Measurements from ENCODE around the gene SLC35F6. TPM values are rescaled to one million over a fixed set of nuclear protein-coding genes. Genes with fewer than 3 reads are reported as not detected.
"Not testable (repeated sequence)": the region's sequence is repeated elsewhere in the genome, so short reads cannot be mapped to it uniquely, and the experiment has no call there.

SLC35F6 gene
- total RNA-seq, 3 donors from 2014 or later = 32.8 to 57.3 (median 55.1) TPM

- Histone ChIP-seq H3K36me3 (no peaks in the 10 kb centered on the region), H3K27ac (peak overlapping the region; percentile 84 to 94), H3K4me3 (no peak overlapping the region), H3K27me3 (no peaks in the 10 kb centered on the region), H3K9me3 (no peaks in the 10 kb centered on the region), H3K4me1 (peaks cover 0 to 5% of the 10 kb centered on the region in 2 donors)
- DNase-seq (ENCODE audit: low spot score in 2 of 2) = no peak
- TF ChIP-seq POLR2A (IDR thresholded peaks at IDR 0.05) (no peak), POLR2AphosphoS5 (IDR thresholded peaks at IDR 0.05) (no peak), CTCF (IDR thresholded peaks at IDR 0.05) (no peak)
- intact Hi-C loops (cut with DNase I; ENCODE audit: low total_unique reads) = no loop called here
Measured at GRCh38 chr2:26758790-26759321, 5.2 kb upstream of the SLC35F6 start.

GRCh38 chr2:26759845-26760244 is 4.2 kb upstream of the SLC35F6 start:
- H3K9me3 ChIP-seq = no peaks in the 10 kb centered on the region
- no peak overlapping the region for H3K27ac ChIP-seq
- intact Hi-C loops (cut with DNase I; ENCODE audit: low total_unique reads) = no loop called here
- peaks cover under 1 to 5% of the 10 kb centered on the region in 2 donors for H3K4me1 ChIP-seq
- no peak for DNase-seq (ENCODE audit: low spot score in 2 of 2)
- H3K4me3 ChIP-seq = no peak overlapping the region
- no peaks in the 10 kb centered on the region for H3K27me3 ChIP-seq
- TF ChIP-seq POLR2AphosphoS5 (IDR thresholded peaks at IDR 0.05) (no peak), POLR2A (IDR thresholded peaks at IDR 0.05) (no peak), CTCF (IDR thresholded peaks at IDR 0.05) (no peak)
- no peaks in the 10 kb centered on the region for H3K36me3 ChIP-seq

- H3K4me1 ChIP-seq; H3K27me3 ChIP-seq; DNase-seq (ENCODE audit: low spot score in 2 of 2); H3K27ac ChIP-seq; H3K36me3 ChIP-seq; H3K9me3 ChIP-seq; H3K4me3 ChIP-seq; intact Hi-C loops (cut with DNase I; ENCODE audit: low total_unique reads): not testable (repeated sequence)
Measured at GRCh38 chr2:26760991-26761390, 3.1 kb upstream of the SLC35F6 start.

GRCh38 chr2:26763019-26763418 is 1.1 kb upstream of the SLC35F6 start:
- H3K36me3 ChIP-seq = no peaks in the 10 kb centered on the region
- H3K4me3 ChIP-seq = no peak overlapping the region
- no peaks in the 10 kb centered on the region for H3K9me3 ChIP-seq
- no peak overlapping the region for H3K27ac ChIP-seq
- H3K27me3 ChIP-seq = no peaks in the 10 kb centered on the region
- DNase-seq (ENCODE audit: low spot score in 2 of 2) = no peak
- no peak for TF ChIP-seq POLR2A (IDR thresholded peaks at IDR 0.05)
- TF ChIP-seq POLR2AphosphoS5 (IDR thresholded peaks at IDR 0.05) = no peak
- no peak for TF ChIP-seq CTCF (IDR thresholded peaks at IDR 0.05)
- peaks cover 3 to 10% of the 10 kb centered on the region in 2 donors for H3K4me1 ChIP-seq
- intact Hi-C loops (cut with DNase I; ENCODE audit: low total_unique reads) = no loop called here

- TF ChIP-seq CTCF (IDR thresholded peaks at IDR 0.05) (no peak), POLR2A (IDR thresholded peaks at IDR 0.05) (no peak), POLR2AphosphoS5 (IDR thresholded peaks at IDR 0.05) (no peak)
- H3K4me1 ChIP-seq = peaks cover 8 to 15% of the 10 kb centered on the region in 2 donors
Measured at GRCh38 chr2:26764906-26765305, 822 bp downstream of the SLC35F6 start.

More at GRCh38 chr2:26764906-26765305, 822 bp downstream of the SLC35F6 start:
- no peaks in the 10 kb centered on the region for H3K36me3 ChIP-seq
- H3K27ac ChIP-seq = peak overlapping the region; percentile 93 to 94
- no peak for DNase-seq (ENCODE audit: low spot score in 2 of 2)
- intact Hi-C loops (cut with DNase I; ENCODE audit: low total_unique reads) = no loop called here
- no peaks in the 10 kb centered on the region for H3K27me3 ChIP-seq
- H3K9me3 ChIP-seq = no peaks in the 10 kb centered on the region
- H3K4me3 ChIP-seq = peak overlapping the region; percentile 77 to 87 (median 82)

Measured in breast epithelium (tissue), 4 donors.